KG1 (cell line): ENCODE results near the gene GIMAP6.
"Not testable (repeated sequence)": the region's sequence is repeated elsewhere in the genome, so short reads cannot be mapped to it uniquely, and the experiment has no call there.

Experiments
- DNase-seq: peaks from one replicate; lab custom pipeline; 2025; lab: John Stamatoyannopoulos, UW

Gene GIMAP6

DNA sequence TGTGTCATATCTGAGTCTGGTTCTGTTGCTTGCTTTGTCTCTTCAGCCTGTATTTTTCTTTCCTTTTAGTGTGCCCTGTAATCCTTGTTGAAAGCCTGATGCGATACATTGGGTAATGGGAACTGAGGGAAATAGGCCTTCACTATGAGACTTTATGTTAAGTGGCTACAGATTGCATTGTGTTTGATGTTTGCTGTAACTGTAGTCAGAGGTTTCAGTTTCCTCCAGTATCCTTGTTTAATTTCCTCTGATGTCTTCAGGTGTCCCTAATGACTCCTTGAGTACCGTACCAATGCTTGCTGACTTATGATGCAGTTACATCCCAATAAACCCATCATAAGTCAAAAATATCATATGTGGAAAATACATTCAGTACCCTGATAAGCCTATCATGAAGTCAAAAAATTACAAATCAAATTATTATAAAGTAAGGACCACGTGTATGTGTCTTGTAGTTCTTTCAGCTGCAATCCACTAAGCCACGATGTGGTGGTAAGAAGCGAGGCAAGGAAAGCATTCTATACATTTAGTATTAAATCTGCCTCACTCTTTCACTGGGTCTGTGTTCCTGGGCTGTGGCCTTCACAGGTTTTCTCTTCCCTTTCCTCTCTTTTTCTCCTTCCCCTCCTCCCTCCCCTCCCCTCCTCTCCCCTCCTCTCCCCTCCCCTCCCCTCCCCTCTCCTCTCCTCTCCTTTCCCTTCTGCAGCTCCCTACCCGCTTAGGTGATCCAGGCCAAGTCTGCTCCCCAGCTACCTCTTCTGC is 13.3 kb upstream of the GIMAP6 start:
- no peak for DNase-seq

DNA sequence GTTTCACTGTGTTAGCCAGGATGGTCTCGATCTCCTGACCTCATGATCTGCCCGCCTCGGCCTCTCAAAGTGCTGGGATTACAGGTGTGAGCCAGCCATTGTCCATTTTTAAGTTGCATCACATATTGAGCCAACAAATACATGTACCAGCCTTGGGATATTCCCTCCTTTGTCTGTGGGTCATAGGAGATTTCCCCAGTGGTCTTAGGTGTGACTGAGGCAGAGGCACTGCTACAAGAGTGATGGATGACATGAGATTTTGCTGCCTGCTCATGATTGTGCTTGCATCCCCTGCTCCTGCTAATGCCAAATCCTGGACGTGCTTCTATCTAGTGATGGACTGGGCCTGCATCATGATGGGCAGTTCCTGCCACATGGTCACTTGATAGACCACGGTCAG is 10.7 kb upstream of the GIMAP6 start:
- DNase-seq: no peak

DNA sequence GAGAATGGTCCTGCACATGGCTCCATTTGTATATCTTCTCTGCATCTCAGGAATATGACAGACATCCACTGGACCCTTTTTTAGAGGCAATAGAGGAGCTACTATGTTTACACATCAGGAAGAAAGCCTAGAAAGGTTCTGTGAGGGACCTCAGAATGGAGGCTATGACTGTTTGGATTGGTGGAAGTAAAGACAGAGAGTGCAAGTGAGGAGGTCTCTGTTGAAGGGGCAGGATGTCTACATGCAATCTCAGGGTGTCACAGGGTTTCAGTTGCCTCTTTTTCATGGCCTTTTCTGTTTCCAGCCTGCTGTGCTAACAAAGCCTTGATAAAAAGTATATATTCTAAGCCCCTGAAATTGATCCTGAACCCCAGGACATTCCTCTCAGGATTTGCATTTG is 9.7 kb upstream of the GIMAP6 start:
- DNase-seq: no peak

- DNase-seq: no peak
These were observed 1.7 kb upstream of the GIMAP6 start for GRCh38 chr7:150633926-150634325.

DNA sequence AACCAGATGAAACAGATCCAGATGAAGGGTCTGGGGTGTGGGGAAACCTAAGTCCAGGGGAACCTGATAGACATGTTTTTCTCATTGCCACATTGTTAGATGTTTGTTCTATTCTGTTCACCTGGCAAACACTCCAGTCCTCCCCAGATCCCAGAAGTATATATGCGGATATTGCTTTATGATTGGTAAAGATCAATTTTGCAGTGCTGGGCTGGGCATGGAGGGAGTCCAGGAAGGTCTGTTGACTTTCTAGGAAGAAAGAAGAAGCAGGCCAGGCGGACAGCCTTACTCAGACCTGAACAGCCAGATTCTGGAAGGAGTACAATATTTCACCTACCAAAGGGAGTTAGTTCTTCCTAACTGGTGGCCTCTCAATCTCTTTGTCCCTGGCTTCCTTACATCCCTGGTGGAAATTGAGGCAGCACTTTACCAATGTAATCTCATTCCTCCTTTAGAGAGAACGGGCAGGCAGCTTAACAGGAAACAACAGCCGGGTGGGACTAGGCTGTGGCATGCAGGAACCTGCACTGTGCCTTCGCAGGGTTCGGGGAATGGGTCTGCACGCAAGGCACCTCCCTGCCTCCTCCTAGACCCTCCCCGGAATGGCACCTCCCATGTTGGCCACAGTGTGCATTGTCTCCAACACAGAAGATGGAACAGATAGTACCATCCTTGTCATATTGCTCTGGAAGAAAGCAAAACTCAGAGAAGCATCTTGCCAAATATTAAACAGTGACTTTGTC is 930 bp downstream of the GIMAP6 start:
- no peak for DNase-seq

GRCh38 chr7:150629347-150629746 is 2.8 kb downstream of the GIMAP6 start:
- DNase-seq: no peak

- DNase-seq: no peak
These were observed 4.2 kb downstream of the GIMAP6 start for GRCh38 chr7:150627959-150628358.

- DNase-seq: no peak
These were observed 5.5 kb downstream of the GIMAP6 start for GRCh38 chr7:150626696-150627095.

DNA sequence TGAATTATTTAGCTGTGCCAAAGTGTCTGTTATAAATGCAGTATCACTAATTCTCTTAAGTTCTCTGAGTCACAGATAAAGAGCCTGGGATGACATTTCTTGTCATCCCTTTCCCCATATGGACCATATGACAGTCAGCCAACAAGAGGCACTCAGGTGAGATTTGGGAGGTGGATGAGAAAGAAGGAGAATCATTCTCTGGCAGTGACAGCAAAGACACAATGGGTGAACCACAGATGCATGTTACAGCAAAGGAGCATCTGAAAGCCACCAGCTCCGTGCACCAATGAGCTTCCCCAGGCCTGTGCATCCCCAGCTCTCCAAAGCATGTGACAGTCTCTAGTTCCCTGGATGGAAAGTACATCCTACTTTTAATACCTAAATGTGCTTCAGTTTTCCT is 10.8 kb downstream of the GIMAP6 start:
- DNase-seq: no peak

- no peak for DNase-seq
These were observed 11.4 kb downstream of the GIMAP6 start for GRCh38 chr7:150620617-150621371.

DNA sequence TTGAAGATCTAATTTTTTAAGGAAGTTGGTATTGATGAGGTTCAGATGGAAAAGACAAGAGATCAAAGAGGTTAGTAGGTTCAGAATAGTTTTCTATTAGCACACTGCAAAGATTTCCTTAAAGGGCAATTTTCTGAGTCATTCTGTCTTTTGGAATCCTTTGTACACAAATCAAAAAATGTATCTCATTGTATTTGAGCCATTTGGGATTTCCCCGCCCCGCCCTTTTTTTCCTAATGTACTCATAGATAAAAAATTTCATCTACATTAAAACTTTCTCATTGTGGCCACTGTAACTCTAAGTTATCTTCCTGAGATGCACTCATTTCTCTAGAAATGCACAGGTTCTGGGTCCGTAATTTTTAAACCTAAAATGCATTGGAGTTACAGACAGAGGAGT is 12.1 kb downstream of the GIMAP6 start:
- DNase-seq: no peak

GRCh38 chr7:150615221-150615755 is 16.9 kb downstream of the GIMAP6 start:
- not testable (repeated sequence) for DNase-seq

DNA sequence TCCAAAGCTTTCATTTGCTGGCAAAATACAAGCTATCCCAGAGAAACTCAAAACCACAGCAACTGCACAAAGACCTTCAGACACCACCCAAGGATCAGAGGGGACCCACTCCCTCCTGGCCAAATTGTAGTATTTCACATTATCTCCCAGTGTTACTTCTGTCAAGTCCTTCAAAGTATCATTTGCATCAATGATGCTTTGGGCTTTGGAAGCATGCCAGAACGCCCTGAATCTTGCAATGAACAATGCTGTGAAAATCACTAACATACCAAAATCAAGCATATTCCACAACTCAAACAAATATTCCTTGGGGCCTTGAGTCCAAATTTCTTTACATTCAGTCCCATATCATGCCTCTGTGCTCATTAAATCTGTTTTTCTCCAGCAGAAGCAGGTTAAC is 17.8 kb downstream of the GIMAP6 start:
- DNase-seq: not testable (repeated sequence)

- DNase-seq: no peak
These were observed 18.3 kb downstream of the GIMAP6 start for GRCh38 chr7:150613880-150614279.

DNA sequence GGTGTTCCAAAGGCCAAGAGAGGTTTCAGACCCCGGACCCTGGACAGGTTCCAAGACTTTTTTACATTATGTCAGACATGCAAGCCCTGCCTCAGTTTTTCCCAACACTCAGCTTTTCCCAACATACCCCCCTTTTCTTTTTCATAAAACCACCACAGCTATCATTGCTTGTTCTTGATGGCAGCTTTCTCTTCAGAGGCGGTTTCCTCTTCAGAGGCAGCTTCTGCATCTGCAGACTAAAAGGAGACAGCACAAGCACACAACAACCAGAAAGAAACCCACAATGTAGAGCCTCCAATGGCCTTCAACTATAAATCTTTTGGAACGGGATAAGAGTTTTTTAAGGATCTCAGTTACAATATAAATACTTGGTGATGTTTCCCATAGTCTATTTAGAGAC is 19.3 kb downstream of the GIMAP6 start:
- DNase-seq: no peak

DNA sequence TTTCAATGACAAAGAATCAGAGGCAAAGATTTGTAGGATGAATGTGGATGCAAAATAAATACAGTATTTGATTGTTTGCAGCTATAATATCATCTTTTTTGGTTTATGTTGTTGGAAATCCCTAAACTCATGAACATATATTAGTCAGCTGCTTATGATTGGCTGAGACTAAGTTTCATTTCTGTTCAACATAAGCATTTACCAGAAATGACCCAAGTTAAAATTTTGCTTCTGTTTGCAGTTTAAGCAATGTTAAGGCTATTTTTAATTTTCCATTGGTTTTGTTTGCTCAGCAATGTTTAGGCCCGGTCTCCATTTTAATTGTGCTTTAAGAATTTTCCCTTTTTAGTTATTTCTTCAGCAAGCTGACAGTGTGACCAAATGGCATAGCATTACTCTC is 22.0 kb downstream of the GIMAP6 start:
- no peak for DNase-seq

DNA sequence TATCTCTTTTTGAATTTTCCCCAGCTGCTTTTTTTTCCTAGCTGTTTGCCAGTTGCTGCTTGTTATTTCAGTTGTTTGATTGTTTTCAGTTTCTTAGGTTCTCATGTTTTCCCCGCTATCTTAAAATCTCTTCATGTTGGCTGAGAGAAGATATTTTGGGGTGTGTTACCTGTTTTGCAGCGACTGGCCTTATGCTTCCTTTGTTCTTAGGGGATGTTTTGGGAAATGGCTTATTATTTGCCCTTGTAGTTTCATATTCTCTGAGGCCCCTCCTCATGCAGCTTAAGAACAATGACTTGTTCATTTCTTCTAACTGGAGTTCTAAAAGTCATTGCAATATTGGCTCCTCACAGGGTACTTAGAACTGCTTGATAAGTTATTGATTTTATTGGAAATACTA is 28.6 kb downstream of the GIMAP6 start:
- not testable (repeated sequence) for DNase-seq

- no peak for DNase-seq
These were observed 36.8 kb downstream of the GIMAP6 start for GRCh38 chr7:150595361-150595760.

- no peak for DNase-seq
These were observed 37.4 kb downstream of the GIMAP6 start for GRCh38 chr7:150594805-150595204.

GRCh38 chr7:150587551-150587950 is 44.6 kb downstream of the GIMAP6 start:
- DNase-seq: no peak

- peak; percentile 6 for DNase-seq
These were observed 45.4 kb downstream of the GIMAP6 start for GRCh38 chr7:150586785-150587152.

DNA sequence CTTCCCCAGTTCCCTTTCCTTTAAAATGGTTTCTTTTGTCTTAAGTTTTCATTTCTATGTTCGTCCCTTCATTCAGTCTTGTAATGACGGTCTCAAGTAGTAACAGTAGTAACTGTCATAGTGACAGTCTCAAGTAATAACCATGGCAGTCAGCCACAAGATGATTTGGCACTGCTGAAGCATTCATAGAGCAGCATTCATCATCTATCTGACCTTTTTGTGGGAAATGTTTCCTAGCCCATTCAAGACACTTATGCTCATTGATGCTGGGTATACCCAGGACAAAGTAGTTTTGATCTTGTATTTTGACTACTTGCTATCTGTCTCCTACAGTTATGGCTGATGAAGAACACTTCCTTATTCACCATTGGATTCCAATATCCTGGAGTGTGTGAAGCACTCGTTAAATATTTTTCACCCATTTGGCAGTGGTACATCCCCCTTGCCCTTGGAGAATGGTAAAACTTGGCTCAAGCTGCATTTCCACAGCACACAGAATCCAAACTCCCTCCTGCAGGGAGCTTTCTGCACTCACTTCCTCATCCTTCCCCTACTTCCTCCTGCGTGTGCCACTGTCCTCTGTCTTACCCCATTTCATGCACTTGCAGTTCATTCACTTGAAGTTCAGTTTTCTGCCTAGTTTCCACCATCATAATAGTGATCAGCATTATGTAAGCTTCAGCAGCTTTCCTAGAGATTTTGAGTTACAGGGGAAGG is 46.0 kb downstream of the GIMAP6 start:
- DNase-seq: no peak
